ENCODE results near the gene MFSD1.

MFSD1 gene

GRCh38 chr3:158809642-158810041, 7.8 kb downstream of the MFSD1 start:
- peak; percentile 90 for DNase-seq (ENCODE audit: low read depth)
- TF ChIP-seq, protein P1, sequence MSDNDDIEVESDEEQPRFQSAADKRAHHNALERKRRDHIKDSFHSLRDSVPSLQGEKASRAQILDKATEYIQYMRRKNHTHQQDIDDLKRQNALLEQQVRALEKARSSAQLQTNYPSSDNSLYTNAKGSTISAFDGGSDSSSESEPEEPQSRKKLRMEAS (IDR thresholded peaks at IDR 0.05; ENCODE audit: low read depth, low read length), result peak; percentile 70
- TF ChIP-seq MYC (IDR thresholded peaks at IDR 0.05; ENCODE audit: low read depth, low read length) (peak; percentile 50), POLR2A (IDR thresholded peaks at IDR 0.05; ENCODE audit: extremely low read depth, insufficient read length) (no peak)
- TF ChIP-seq, protein P2, sequence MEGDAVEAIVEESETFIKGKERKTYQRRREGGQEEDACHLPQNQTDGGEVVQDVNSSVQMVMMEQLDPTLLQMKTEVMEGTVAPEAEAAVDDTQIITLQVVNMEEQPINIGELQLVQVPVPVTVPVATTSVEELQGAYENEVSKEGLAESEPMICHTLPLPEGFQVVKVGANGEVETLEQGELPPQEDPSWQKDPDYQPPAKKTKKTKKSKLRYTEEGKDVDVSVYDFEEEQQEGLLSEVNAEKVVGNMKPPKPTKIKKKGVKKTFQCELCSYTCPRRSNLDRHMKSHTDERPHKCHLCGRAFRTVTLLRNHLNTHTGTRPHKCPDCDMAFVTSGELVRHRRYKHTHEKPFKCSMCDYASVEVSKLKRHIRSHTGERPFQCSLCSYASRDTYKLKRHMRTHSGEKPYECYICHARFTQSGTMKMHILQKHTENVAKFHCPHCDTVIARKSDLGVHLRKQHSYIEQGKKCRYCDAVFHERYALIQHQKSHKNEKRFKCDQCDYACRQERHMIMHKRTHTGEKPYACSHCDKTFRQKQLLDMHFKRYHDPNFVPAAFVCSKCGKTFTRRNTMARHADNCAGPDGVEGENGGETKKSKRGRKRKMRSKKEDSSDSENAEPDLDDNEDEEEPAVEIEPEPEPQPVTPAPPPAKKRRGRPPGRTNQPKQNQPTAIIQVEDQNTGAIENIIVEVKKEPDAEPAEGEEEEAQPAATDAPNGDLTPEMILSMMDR (IDR thresholded peaks at IDR 0.05; ENCODE audit: low read depth, low read length), result no peak
- H3K4me3 ChIP-seq (ENCODE audit: low read depth, low read length), result peak overlapping the region; percentile 6

DNA sequence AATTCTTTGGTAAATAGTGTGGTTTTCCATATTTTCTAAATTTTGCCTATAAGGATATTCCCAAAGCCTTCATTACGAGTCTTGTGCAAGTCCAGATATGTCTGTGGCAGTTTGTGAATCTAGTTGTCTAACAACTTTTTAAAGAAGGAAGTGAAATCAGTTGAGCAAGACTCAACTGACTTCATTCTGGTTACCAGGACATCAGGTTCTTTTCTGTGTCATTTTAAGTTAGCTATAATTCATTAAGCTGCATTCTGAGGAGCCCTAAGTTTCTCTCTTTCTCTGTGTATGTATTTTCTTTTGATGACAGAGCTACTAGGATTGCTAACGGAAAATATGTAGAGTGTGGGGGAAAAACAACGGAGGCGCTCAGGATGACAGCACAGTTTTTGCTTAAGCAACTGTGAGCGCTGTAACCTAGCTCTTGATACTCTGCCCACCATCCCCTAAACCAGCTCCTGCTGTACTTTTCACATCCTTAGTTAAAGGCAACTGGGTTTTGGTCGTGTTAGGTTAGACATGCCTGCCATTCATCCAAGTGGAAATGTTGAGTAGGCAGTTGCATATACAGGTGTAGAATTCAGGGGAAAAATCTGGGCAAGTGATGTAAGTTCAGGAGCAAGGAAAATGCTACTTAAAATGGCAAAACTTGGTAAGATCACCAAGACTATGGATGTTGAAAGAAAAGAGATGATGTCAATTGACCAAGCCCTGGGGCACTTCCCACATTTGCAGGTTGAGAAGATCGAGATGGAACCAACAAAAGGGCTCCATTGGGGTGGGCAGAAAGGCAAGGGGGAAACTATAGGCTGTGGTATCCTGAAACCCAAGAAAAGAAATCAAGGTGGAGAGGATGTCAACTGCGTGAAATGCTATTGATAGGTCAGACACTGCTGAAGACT, 9.2 kb downstream of the MFSD1 start:
- TF ChIP-seq, protein P1 (IDR thresholded peaks at IDR 0.05; ENCODE audit: low read depth, low read length), result 0 out of 2 replicates have a peak, but pooled peaks have one; percentile 13
- TF ChIP-seq POLR2A (IDR thresholded peaks at IDR 0.05; ENCODE audit: extremely low read depth, insufficient read length), result no peak
- peak overlapping the region; percentile 33 for H3K4me3 ChIP-seq (ENCODE audit: low read depth, low read length)
- peak; percentile 78 for DNase-seq (ENCODE audit: low read depth)

GRCh38 chr3:158819282-158819681, 17.4 kb downstream of the MFSD1 start:
- no peak for DNase-seq (ENCODE audit: low read depth)
- no peak overlapping the region for H3K4me3 ChIP-seq (ENCODE audit: low read depth, low read length)
- TF ChIP-seq, protein P1 (IDR thresholded peaks at IDR 0.05; ENCODE audit: low read depth, low read length), result no peak
- no peak for TF ChIP-seq POLR2A (IDR thresholded peaks at IDR 0.05; ENCODE audit: extremely low read depth, insufficient read length)
- no peak for TF ChIP-seq MYC (IDR thresholded peaks at IDR 0.05; ENCODE audit: low read depth, low read length)
- TF ChIP-seq, protein P2 (IDR thresholded peaks at IDR 0.05; ENCODE audit: low read depth, low read length), result no peak

DNA sequence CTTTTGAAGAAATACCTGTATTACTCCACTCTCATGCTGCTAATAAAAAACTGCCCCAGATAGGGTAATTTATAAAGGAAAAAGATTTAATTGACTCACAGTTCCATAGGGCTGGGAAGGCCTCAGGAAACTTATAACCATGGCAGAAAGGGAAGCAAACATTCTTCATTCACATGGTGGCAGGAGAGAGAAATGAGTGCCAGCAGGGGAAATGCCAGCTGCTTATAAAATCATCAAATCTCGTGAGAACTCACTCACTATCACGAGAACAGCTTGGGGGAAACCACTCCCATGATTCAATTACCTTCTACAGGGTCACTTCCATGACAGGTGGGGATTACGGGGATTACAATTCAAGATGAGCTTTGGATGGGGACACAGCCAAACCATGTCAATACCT, 18.7 kb downstream of the MFSD1 start:
- no peak overlapping the region for H3K4me3 ChIP-seq (ENCODE audit: low read depth, low read length)
- DNase-seq (ENCODE audit: low read depth), result no peak
- no peak for TF ChIP-seq POLR2A (IDR thresholded peaks at IDR 0.05; ENCODE audit: extremely low read depth, insufficient read length)

- no peak for DNase-seq (ENCODE audit: low read depth)
- H3K4me3 ChIP-seq (ENCODE audit: low read depth, low read length), result no peak overlapping the region
- TF ChIP-seq, protein P1 (IDR thresholded peaks at IDR 0.05; ENCODE audit: low read depth, low read length), result no peak
- TF ChIP-seq, protein P2 (IDR thresholded peaks at IDR 0.05; ENCODE audit: low read depth, low read length), result no peak
- TF ChIP-seq MYC (IDR thresholded peaks at IDR 0.05; ENCODE audit: low read depth, low read length) (no peak), POLR2A (IDR thresholded peaks at IDR 0.05; ENCODE audit: extremely low read depth, insufficient read length) (no peak)
Measured at GRCh38 chr3:158821847-158822246, 20.0 kb downstream of the MFSD1 start.

DNA sequence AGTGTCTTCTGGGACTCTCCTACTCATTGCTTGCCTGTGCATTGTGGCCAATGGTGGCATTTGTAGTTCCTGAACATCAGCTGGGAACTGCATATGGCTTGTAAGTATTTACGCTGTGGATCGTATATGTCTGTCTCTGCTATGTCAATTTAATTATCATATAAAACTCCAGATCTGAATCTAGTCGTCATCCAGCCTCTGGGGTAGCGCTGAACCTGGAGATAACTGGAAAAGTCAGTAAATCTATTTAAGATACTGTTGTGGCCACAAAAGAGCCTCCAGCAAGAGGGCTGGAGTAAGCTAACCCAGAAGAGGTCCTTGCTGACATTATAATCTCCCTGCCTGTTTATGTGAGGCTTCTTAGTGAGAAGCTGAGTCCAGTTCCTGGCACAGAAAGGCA, 21.6 kb downstream of the MFSD1 start:
- TF ChIP-seq POLR2A (IDR thresholded peaks at IDR 0.05; ENCODE audit: extremely low read depth, insufficient read length) (no peak), MYC (IDR thresholded peaks at IDR 0.05; ENCODE audit: low read depth, low read length) (no peak)
- TF ChIP-seq, protein P1 (IDR thresholded peaks at IDR 0.05; ENCODE audit: low read depth, low read length), result no peak
- TF ChIP-seq, protein P2 (IDR thresholded peaks at IDR 0.05; ENCODE audit: low read depth, low read length), result no peak
- no peak for DNase-seq (ENCODE audit: low read depth)

More for the DNA sequence above, 21.6 kb downstream of the MFSD1 start:
- H3K4me3 ChIP-seq (ENCODE audit: low read depth, low read length), result no peak overlapping the region
